ENCODE data around the gene EFHC1. TPM values are rescaled to one million over a fixed set of nuclear protein-coding genes. Genes with fewer than 3 reads are reported as not detected.

The EFHC1 gene
- total RNA-seq, 3 donors from 2014 or later, result 1.2 to 1.9 (median 1.8) TPM

- H3K36me3 Mint-ChIP-seq (ENCODE audit: insufficient read depth), result peaks cover 10% of the 10 kb centered on the region
- peaks cover 10% of the 10 kb centered on the region for H3K4me1 Mint-ChIP-seq (ENCODE audit: low read depth)
- no peaks in the 10 kb centered on the region for H3K9me3 Mint-ChIP-seq
- ATAC-seq (no peak), DNase-seq (no peak)
- H3K27me3 Mint-ChIP-seq (ENCODE audit: low read depth), result no peaks in the 10 kb centered on the region
- H3K4me3 Mint-ChIP-seq, result no peak overlapping the region
Observed at GRCh38 chr6:52544602-52545405, 124.7 kb downstream of the EFHC1 start.

GRCh38 chr6:52545406-52546119, 125.4 kb downstream of the EFHC1 start:
- Mint-ChIP-seq H3K36me3 (ENCODE audit: insufficient read depth) (peaks cover 13% of the 10 kb centered on the region), H3K9me3 (no peaks in the 10 kb centered on the region), H3K27me3 (ENCODE audit: low read depth) (no peaks in the 10 kb centered on the region), H3K4me1 (ENCODE audit: low read depth) (peaks cover 13% of the 10 kb centered on the region), H3K4me3 (no peak overlapping the region)
- ATAC-seq, result no peak
- DNase-seq, result no peak

- Mint-ChIP-seq H3K27me3 (ENCODE audit: low read depth) (no peaks in the 10 kb centered on the region), H3K4me3 (no peak overlapping the region), H3K9me3 (no peaks in the 10 kb centered on the region), H3K36me3 (ENCODE audit: insufficient read depth) (peaks cover 13% of the 10 kb centered on the region), H3K4me1 (ENCODE audit: low read depth) (peaks cover 13% of the 10 kb centered on the region)
- DNase-seq, result no peak
- no peak for ATAC-seq
Observed at GRCh38 chr6:52546192-52546591, 126.0 kb downstream of the EFHC1 start.

GRCh38 chr6:52546678-52547077, 126.5 kb downstream of the EFHC1 start:
- ATAC-seq, result no peak
- H3K4me3 Mint-ChIP-seq, result no peak overlapping the region
- H3K4me1 Mint-ChIP-seq (ENCODE audit: low read depth), result peaks cover 13% of the 10 kb centered on the region
- H3K27me3 Mint-ChIP-seq (ENCODE audit: low read depth), result no peaks in the 10 kb centered on the region
- no peak for DNase-seq
- H3K36me3 Mint-ChIP-seq (ENCODE audit: insufficient read depth), result peaks cover 13% of the 10 kb centered on the region
- H3K9me3 Mint-ChIP-seq, result no peaks in the 10 kb centered on the region

GRCh38 chr6:52547647-52548352, 127.7 kb downstream of the EFHC1 start:
- Mint-ChIP-seq H3K27me3 (ENCODE audit: low read depth) (no peaks in the 10 kb centered on the region), H3K4me1 (ENCODE audit: low read depth) (peaks cover 13% of the 10 kb centered on the region), H3K36me3 (ENCODE audit: insufficient read depth) (peaks cover 13% of the 10 kb centered on the region), H3K4me3 (no peak overlapping the region), H3K9me3 (no peaks in the 10 kb centered on the region)
- DNase-seq (no peak), ATAC-seq (no peak)

GRCh38 chr6:52548353-52548713, 128.2 kb downstream of the EFHC1 start:
- no peak for ATAC-seq
- Mint-ChIP-seq H3K9me3 (no peaks in the 10 kb centered on the region), H3K4me3 (no peak overlapping the region), H3K36me3 (ENCODE audit: insufficient read depth) (peaks cover 13% of the 10 kb centered on the region), H3K4me1 (ENCODE audit: low read depth) (peaks cover 13% of the 10 kb centered on the region), H3K27me3 (ENCODE audit: low read depth) (no peaks in the 10 kb centered on the region)
- DNase-seq, result no peak

- no peak for ATAC-seq
- no peak for DNase-seq
- no peaks in the 10 kb centered on the region for H3K9me3 Mint-ChIP-seq
- H3K36me3 Mint-ChIP-seq (ENCODE audit: insufficient read depth), result peaks cover 13% of the 10 kb centered on the region
- H3K4me1 Mint-ChIP-seq (ENCODE audit: low read depth), result peaks cover 16% of the 10 kb centered on the region
- H3K4me3 Mint-ChIP-seq, result no peak overlapping the region
- H3K27me3 Mint-ChIP-seq (ENCODE audit: low read depth), result no peaks in the 10 kb centered on the region
Observed at GRCh38 chr6:52548999-52549398, 128.9 kb downstream of the EFHC1 start.

- Mint-ChIP-seq H3K4me3 (no peak overlapping the region), H3K9me3 (no peaks in the 10 kb centered on the region), H3K36me3 (ENCODE audit: insufficient read depth) (peaks cover 10% of the 10 kb centered on the region), H3K4me1 (ENCODE audit: low read depth) (peaks cover 16% of the 10 kb centered on the region), H3K27me3 (ENCODE audit: low read depth) (no peaks in the 10 kb centered on the region)
- ATAC-seq (no peak), DNase-seq (no peak)
Observed at GRCh38 chr6:52549428-52549827, 129.3 kb downstream of the EFHC1 start.

GRCh38 chr6:52550014-52550575, 130.0 kb downstream of the EFHC1 start:
- Mint-ChIP-seq H3K27me3 (ENCODE audit: low read depth) (no peaks in the 10 kb centered on the region), H3K4me3 (no peak overlapping the region), H3K4me1 (ENCODE audit: low read depth) (peaks cover 16% of the 10 kb centered on the region), H3K36me3 (ENCODE audit: insufficient read depth) (peaks cover 7% of the 10 kb centered on the region), H3K9me3 (no peaks in the 10 kb centered on the region)
- ATAC-seq (no peak), DNase-seq (no peak)

- H3K36me3 Mint-ChIP-seq (ENCODE audit: insufficient read depth), result peaks cover 5% of the 10 kb centered on the region
- H3K27me3 Mint-ChIP-seq (ENCODE audit: low read depth), result no peaks in the 10 kb centered on the region
- no peak for DNase-seq
- no peak overlapping the region for H3K4me3 Mint-ChIP-seq
- ATAC-seq, result no peak
- no peaks in the 10 kb centered on the region for H3K9me3 Mint-ChIP-seq
- H3K4me1 Mint-ChIP-seq (ENCODE audit: low read depth), result peaks cover 16% of the 10 kb centered on the region
Observed at GRCh38 chr6:52550870-52551269, 130.7 kb downstream of the EFHC1 start.

GRCh38 chr6:52551483-52552277, 131.5 kb downstream of the EFHC1 start:
- H3K27me3 Mint-ChIP-seq (ENCODE audit: low read depth), result no peaks in the 10 kb centered on the region
- ATAC-seq (no peak), DNase-seq (no peak)
- H3K9me3 Mint-ChIP-seq, result no peaks in the 10 kb centered on the region
- no peak overlapping the region for H3K4me3 Mint-ChIP-seq
- peaks cover 5% of the 10 kb centered on the region for H3K36me3 Mint-ChIP-seq (ENCODE audit: insufficient read depth)
- H3K4me1 Mint-ChIP-seq (ENCODE audit: low read depth), result peaks cover 14% of the 10 kb centered on the region

GRCh38 chr6:52552278-52552643, 132.1 kb downstream of the EFHC1 start:
- H3K27me3 Mint-ChIP-seq (ENCODE audit: low read depth), result no peaks in the 10 kb centered on the region
- ATAC-seq (no peak), DNase-seq (no peak)
- peaks cover 11% of the 10 kb centered on the region for H3K4me1 Mint-ChIP-seq (ENCODE audit: low read depth)
- H3K36me3 Mint-ChIP-seq (ENCODE audit: insufficient read depth), result peaks cover 5% of the 10 kb centered on the region
- H3K9me3 Mint-ChIP-seq, result no peaks in the 10 kb centered on the region
- no peak overlapping the region for H3K4me3 Mint-ChIP-seq

- no peak for ATAC-seq
- no peak for DNase-seq
- Mint-ChIP-seq H3K36me3 (ENCODE audit: insufficient read depth) (peaks cover 5% of the 10 kb centered on the region), H3K9me3 (no peaks in the 10 kb centered on the region), H3K4me3 (no peak overlapping the region), H3K4me1 (ENCODE audit: low read depth) (peaks cover 9% of the 10 kb centered on the region), H3K27me3 (ENCODE audit: low read depth) (no peaks in the 10 kb centered on the region)
Observed at GRCh38 chr6:52553158-52553557, 133.0 kb downstream of the EFHC1 start.

GRCh38 chr6:52553719-52554118, 133.6 kb downstream of the EFHC1 start:
- Mint-ChIP-seq H3K36me3 (ENCODE audit: insufficient read depth) (peaks cover 5% of the 10 kb centered on the region), H3K27me3 (ENCODE audit: low read depth) (no peaks in the 10 kb centered on the region), H3K4me3 (no peak overlapping the region), H3K9me3 (no peaks in the 10 kb centered on the region), H3K4me1 (ENCODE audit: low read depth) (peaks cover 8% of the 10 kb centered on the region)
- DNase-seq, result no peak
- ATAC-seq, result no peak

Measured in activated T-cell treated with anti-CD3 and anti-CD28 coated beads, Interleukin-2, amount 50 U/mL, for 4 hours (primary cell).